Prostate gland (tissue), 2 donors: ENCODE results near the gene UCN2.

Experiments used
- POLR2A ChIP-seq: fragments of 450-650 bp; IDR thresholded peaks from one replicate; pipeline ENCODE4 v1.6.1; 2016; ENCODE audit warnings: antibody characterized with exemption, mild to moderate bottlenecking
- POLR2AphosphoS5 ChIP-seq: sonication (generic); formaldehyde crosslinking; IDR thresholded peaks from one replicate; pipeline ENCODE4 v1.6.1; 2017; ENCODE audit warnings: antibody characterized with exemption
- TF ChIP-seq, protein P1 (sequence below), 4 experiments: fragments of 200-600 bp in 2 of 4; fragments of 450-650 bp in 2 of 4; sonication (generic) in 2 of 4; IDR thresholded peaks; 1 replicate in 3 of 4; 2 replicates in 1 of 4; pipeline ENCODE4 v1.5.1; 2016 to 2019; ENCODE audit warnings: antibody characterized with exemption in 4 of 4, mild to moderate bottlenecking in 2 of 4, moderate library complexity in 2 of 4

- TF ChIP-seq, protein P1, sequence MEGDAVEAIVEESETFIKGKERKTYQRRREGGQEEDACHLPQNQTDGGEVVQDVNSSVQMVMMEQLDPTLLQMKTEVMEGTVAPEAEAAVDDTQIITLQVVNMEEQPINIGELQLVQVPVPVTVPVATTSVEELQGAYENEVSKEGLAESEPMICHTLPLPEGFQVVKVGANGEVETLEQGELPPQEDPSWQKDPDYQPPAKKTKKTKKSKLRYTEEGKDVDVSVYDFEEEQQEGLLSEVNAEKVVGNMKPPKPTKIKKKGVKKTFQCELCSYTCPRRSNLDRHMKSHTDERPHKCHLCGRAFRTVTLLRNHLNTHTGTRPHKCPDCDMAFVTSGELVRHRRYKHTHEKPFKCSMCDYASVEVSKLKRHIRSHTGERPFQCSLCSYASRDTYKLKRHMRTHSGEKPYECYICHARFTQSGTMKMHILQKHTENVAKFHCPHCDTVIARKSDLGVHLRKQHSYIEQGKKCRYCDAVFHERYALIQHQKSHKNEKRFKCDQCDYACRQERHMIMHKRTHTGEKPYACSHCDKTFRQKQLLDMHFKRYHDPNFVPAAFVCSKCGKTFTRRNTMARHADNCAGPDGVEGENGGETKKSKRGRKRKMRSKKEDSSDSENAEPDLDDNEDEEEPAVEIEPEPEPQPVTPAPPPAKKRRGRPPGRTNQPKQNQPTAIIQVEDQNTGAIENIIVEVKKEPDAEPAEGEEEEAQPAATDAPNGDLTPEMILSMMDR (IDR thresholded peaks at IDR 0.05): no peak
- TF ChIP-seq POLR2A (no peak), POLR2AphosphoS5 (no peak)
These were observed 5.0 kb downstream of the UCN2 start for GRCh38 chr3:48558493-48559134.
